ENCODE results near the gene ARL5C.

The ARL5C gene

DNA sequence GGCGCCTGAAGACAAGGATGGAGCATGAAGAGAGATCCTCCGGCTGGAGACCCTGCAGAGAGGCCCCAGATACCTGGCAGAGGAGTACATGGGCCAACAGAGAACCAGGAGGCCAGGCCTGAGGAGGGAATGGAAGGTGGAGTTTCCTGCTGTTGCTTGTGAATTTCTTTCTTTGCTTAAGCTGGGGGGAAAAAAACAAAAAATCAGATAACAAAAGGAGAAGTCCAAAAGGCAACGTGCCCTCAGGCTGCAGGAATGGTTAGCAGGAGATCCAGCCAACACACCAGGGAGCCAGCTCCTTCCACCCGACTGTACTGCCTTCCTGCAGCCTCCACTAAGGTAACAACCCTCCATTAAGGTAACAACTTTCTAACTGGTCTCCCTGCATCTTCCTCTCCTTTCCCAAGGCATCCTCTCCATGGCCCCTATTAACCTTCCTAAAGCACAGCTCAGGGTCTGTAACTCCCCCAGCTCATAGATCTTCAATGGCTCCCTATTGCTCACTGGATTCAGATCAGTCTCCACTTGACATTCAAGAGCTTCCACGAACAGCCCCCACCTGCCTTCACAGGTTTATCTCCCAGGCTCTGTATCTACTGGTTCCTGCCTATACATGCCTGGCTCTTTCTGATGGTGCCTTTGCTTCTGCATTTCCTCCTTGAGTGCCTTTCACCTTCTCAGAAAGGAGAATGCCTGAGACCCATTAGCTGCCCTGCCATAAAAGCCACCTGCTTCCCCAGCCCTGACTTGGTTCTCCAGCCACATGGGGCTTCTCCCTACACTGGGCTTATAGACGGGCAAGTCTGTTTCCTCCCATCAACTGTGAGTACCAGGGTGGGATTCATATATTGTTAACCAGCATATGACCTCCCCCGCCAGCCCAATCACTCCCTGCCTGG lies 725 bp upstream of the ARL5C start:
- no peak for DNase-seq

- no peak for DNase-seq
Measured at GRCh38 chr17:39165178-39165840, 652 bp downstream of the ARL5C start.

DNA sequence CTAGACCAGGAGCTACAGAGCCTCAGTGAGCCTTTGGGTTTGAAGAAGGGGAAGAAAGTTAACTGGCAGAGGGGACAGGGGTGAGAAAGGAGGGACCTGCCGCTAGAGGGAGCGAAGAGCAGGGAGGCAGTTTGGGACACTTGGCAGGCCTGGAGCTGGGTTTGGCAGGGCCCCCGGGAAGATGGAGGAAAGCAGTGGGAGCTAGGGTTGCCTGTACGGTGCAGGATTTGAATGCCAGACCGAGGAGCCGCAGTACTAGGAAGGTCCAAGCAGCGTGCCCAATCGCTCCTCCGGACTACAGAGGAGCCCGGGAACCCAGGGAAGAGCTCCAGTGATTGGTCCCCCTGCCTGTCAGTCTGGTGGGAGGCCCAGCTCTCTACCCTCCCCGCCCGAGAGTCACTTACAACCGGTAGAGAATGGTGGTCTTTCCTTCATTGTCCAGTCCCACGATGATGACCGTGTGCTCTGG lies 1.3 kb downstream of the ARL5C start:
- no peak for DNase-seq

DNA sequence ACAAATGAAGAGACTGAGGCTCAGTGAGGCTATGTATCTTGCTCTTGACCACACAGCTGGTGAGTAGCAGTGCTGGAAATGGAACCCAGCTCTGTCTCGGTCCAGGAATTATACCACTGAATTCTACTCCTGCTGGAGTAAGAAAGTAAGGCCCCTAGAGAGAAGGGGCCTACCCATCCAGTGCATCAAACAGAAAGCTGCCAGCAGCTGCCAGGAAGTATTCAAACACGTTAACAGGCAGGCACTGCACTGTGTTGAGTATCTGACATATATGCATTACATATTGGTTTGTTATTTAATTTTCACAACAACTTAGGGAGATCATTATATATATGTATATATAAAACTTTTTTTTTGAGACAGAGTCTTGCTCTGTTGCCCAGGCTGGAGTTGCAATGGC lies 4.0 kb downstream of the ARL5C start:
- no peak for DNase-seq

- DNase-seq: no peak
Measured at GRCh38 chr17:39158623-39159022, 7.3 kb downstream of the ARL5C start.

GRCh38 chr17:39156491-39156890 lies 9.5 kb downstream of the ARL5C start:
- no peak for DNase-seq

GRCh38 chr17:39155654-39156053 lies 10.3 kb downstream of the ARL5C start:
- DNase-seq: no peak

- DNase-seq: peak; percentile 67
Measured at GRCh38 chr17:39153599-39154051, 12.3 kb downstream of the ARL5C start.

- no peak for DNase-seq
Measured at GRCh38 chr17:39151943-39152818, 13.8 kb downstream of the ARL5C start.

- no peak for DNase-seq
Measured at GRCh38 chr17:39151150-39151942, 14.6 kb downstream of the ARL5C start, which contains the start of gene PLXDC1. Gene PLXDC1, minus strand, starts transcription at chr17:39151637. Its CDS starts 200 bp downstream, at chr17:39151437.

DNA sequence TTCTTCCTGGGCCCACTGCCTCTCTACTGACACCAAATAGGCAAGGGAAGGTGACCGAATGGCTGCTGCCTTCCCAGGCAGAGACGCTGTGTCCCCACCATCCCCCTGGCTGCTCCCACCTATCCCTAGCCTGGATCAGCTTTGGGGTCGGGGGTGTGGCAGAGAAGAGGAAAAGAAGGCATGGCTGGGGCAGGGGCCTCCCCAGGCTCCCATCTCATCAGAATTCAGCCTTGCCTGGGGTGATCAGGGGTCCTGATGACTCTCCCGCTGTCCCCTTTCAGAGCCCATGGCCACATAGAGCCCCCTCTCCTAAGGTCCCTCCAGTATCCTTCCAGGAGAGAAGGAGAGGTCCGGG lies 15.2 kb downstream of the ARL5C start:
- no peak for DNase-seq

- no peak for DNase-seq
Measured at GRCh38 chr17:39150104-39150634, 15.8 kb downstream of the ARL5C start.

- DNase-seq: no peak
Measured at GRCh38 chr17:39147221-39148185, 18.5 kb downstream of the ARL5C start.

GRCh38 chr17:39146273-39146672 lies 19.7 kb downstream of the ARL5C start:
- DNase-seq: no peak

GRCh38 chr17:39145143-39145542 lies 20.8 kb downstream of the ARL5C start:
- DNase-seq: no peak

DNA sequence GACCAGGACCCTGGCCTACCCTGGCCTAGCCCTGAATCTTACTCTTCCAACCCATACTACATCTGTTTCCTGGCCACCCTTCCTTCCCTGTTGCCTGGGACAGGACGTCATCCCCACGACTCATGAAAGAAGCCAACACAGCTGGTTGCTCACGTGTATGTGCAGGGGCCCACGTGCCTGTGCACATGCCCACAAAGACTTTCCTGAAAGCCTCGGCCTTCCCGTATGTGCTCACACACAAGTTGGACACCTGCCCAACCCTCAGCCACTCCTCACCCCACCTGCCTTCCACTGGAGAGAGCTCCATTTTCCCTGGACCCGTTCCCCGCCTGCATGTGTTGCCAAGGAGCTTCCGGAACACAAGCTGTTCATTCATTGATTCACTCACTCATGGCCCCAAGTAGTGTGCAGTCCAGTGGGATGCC lies 21.5 kb downstream of the ARL5C start:
- DNase-seq: no peak

DNA sequence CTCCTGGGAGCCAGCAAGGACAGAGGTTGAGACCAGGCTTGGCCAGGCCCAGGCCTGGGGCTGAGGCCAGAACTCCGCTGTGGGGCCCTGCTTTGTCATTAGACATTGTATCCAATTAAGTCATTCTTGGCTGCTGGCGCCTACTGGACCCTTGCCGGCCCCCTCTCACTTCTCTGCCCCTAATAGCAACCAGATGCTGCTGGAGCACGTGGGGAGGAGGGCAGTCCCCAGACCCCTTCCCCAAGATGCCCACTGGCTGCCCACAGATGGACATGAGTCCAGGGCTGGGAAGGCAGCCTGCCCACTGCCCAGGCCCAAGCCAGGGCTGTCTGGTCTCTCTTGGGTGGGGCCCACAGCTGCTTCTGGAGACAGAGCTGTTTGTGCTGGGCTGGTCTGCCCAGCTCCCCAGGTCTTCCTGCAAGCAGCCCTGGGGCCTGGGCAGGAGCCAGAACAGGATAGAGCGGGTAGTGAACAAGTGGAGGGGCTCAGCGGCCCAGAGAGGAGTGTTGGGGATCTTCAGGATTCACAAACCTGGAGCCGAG lies 22.3 kb downstream of the ARL5C start:
- DNase-seq: no peak

GRCh38 chr17:39141915-39142664 lies 23.9 kb downstream of the ARL5C start:
- no peak for DNase-seq

DNA sequence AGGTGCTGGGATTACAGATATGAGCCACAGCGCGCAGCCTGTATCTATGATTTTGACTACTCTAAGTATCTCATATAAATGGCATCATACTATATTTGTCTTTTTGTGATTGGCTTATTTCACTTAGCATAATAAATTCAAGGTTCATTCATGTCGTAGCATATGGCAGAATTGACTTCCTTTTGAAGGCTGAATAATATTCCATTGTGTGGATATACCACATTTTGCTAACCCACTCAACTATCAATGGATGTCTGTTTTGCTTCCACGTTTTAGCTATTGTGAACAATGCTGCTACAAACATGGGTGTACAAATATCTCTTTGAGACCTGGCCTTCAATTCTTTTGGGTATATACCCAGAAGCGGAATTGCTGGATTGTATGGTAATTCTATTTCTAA lies 24.7 kb downstream of the ARL5C start:
- DNase-seq: no peak

Data from activated gamma-delta T cell (primary cell).